OCI-LY7 (cell line): ENCODE data around the gene REV3L. TPM values are rescaled to one million over a fixed set of nuclear protein-coding genes. Genes with fewer than 3 reads are reported as not detected.
A peak's percentile ranks its signal among the peaks of the same experiment; 100 is the strongest.
"Not testable (repeated sequence)": the region's sequence is repeated elsewhere in the genome, so short reads cannot be mapped to it uniquely, and the experiment has no call there.

Experiments
- BruUV-seq: library from RNA; stranded (reverse); fragments of 400-500 nt; replicated peaks from 2 replicates; lab custom pipeline; 2021; lab: Mats Ljungman, UMichigan
- CTCF ChIA-PET: fragments of 300-600 bp; sonication (Branson Sonifier 250); formaldehyde crosslinking; loops from one replicate; lab custom pipeline; 2022; ENCODE audit warnings: antibody characterized with exemption; ENCODE audit not compliant: unreplicated experiment; lab: Charles Lee
- POLR2A ChIA-PET: fragments of 300-600 bp; sonication (Branson Sonifier 250); formaldehyde crosslinking; loops from one replicate; lab custom pipeline; 2022; ENCODE audit warnings: antibody characterized with exemption; lab: Charles Lee
- DNase-seq: peaks from one replicate; pipeline ENCODE4 v3.0.0-alpha.2; 2015; ENCODE audit warnings: low spot score
- H2AFZ ChIP-seq: fragments of 200-600 bp; sonication (generic), shearing (Covaris generic); 2 replicates; pipeline ENCODE4 v1.6.1; 2014; ENCODE audit warnings: mild to moderate bottlenecking, antibody characterized with exemption, low read length, moderate library complexity
- H3K27ac ChIP-seq: fragments of 200-600 bp; sonication (generic); 2 replicates; pipeline ENCODE4 v1.5.1; 2014; ENCODE audit warnings: mixed run types, low read depth, mild to moderate bottlenecking, moderate library complexity, low read length, inconsistent platforms; ENCODE audit not compliant: poor library complexity, severe bottlenecking
- H3K36me3 ChIP-seq: fragments of 200-600 bp; sonication (generic); 2 replicates; pipeline ENCODE4 v1.6.1; 2014; ENCODE audit warnings: mild to moderate bottlenecking, antibody characterized with exemption, low read length, moderate library complexity, mixed read lengths; ENCODE audit not compliant: insufficient read depth
- H3K4me1 ChIP-seq: fragments of 200-600 bp; sonication (generic); 2 replicates; pipeline ENCODE4 v1.5.1; 2014; ENCODE audit warnings: mild to moderate bottlenecking, low read length; ENCODE audit not compliant: insufficient read depth, poor library complexity, severe bottlenecking
- H3K4me2 ChIP-seq: fragments of 200-600 bp; sonication (generic); 2 replicates; pipeline ENCODE4 v1.6.1; 2014; ENCODE audit warnings: mild to moderate bottlenecking, low read length
- H3K4me3 ChIP-seq: fragments of 200-600 bp; sonication (generic); 2 replicates; pipeline ENCODE4 v1.5.1; 2014; ENCODE audit warnings: mild to moderate bottlenecking, low read depth, low read length; ENCODE audit not compliant: poor library complexity, severe bottlenecking
- H3K79me2 ChIP-seq: fragments of 200-600 bp; sonication (generic); 2 replicates; pipeline ENCODE4 v1.6.1; 2016; ENCODE audit warnings: low read depth, mild to moderate bottlenecking, low read length, moderate library complexity, mixed read lengths; ENCODE audit not compliant: insufficient read depth
- H3K9me2 ChIP-seq: fragments of 200-600 bp; sonication (generic); 2 replicates; pipeline ENCODE4 v1.6.1; 2016; ENCODE audit warnings: mild to moderate bottlenecking, low read length, mixed read lengths; ENCODE audit not compliant: insufficient read depth
- H3K9me3 ChIP-seq: fragments of 200-600 bp; sonication (generic); 2 replicates; pipeline ENCODE4 v1.6.1; 2014; ENCODE audit warnings: mild to moderate bottlenecking, mixed run types, low read length, mixed read lengths
- H4K20me1 ChIP-seq: fragments of 200-600 bp; sonication (generic); 2 replicates; pipeline ENCODE4 v1.6.1; 2014; ENCODE audit warnings: mild to moderate bottlenecking, antibody characterized with exemption, low read length, moderate library complexity, mixed read lengths; ENCODE audit not compliant: insufficient read depth
- CTCF ChIP-seq: fragments of 200-600 bp; sonication (generic); conservative IDR thresholded peaks from 2 replicates; pipeline ENCODE4 v1.5.1; 2014; ENCODE audit warnings: mild to moderate bottlenecking, antibody characterized with exemption, low read length, moderate library complexity, mixed read lengths
- EZH2phosphoT487 ChIP-seq: fragments of 200-600 bp; sonication (generic); IDR thresholded peaks from 2 replicates; pipeline ENCODE4 v1.6.1; 2018; ENCODE audit warnings: low read depth, borderline replicate concordance, mild to moderate bottlenecking, mixed run types, antibody characterized with exemption, low read length, moderate library complexity, mixed read lengths
- intact Hi-C: fragments of 100-400 bp; cut with micrococcal nuclease; formaldehyde crosslinking; loops from one replicate; pipeline ENCODE4 v1.10.0; 2022; ENCODE audit not compliant: unreplicated experiment
- total RNA-seq, 2 experiments: library from RNA; depleted of rRNA in 1 of 2; stranded (reverse); fragments of >200 nt in 1 of 2; shearing (Covaris generic) in 1 of 2; gene quantifications; 2 replicates each; pipeline ENCODE4 v1.2.3, GENCODE V29; 2014 to 2022

Gene REV3L
- total RNA-seq, 2 experiments from 2014 or later, result 24.8 to 33.4 TPM

- Histone ChIP-seq H3K4me1 (peaks cover 39% of the 10 kb centered on the region), H3K27ac (peak overlapping the region; percentile 51), H2AFZ (no peak overlapping the region), H3K4me2 (peak overlapping the region; percentile 70), H3K79me2 (peaks cover 98% of the 10 kb centered on the region), H4K20me1 (peaks cover 31% of the 10 kb centered on the region), H3K9me3 (no peaks in the 10 kb centered on the region), H3K9me2 (no peaks in the 10 kb centered on the region), H3K4me3 (peak overlapping the region; percentile 48), H3K36me3 (no peaks in the 10 kb centered on the region)
- TF ChIP-seq CTCF, result no peak
- TF ChIP-seq EZH2phosphoT487, result no peak
- POLR2A ChIA-PET, result interaction anchor here (1.0 to 2.0 kb wide), 7 partner anchors 14 to 220 kb away, joined by 3 to 21 read pairs (median 4); partner anchors contain the start of gene TRAF3IP2
- intact Hi-C loops, result loop anchor here (5.0 kb wide), 1 partner anchor 70 kb away; no protein-coding TSS in a partner anchor
- DNase-seq, result peak; percentile 79
- no TSS peak for BruUV-seq
- CTCF ChIA-PET, result interaction anchor here (2.0 kb wide), 1 partner anchor 218 kb away, joined by 28 read pairs; a partner anchor contains a TSS
These were observed 5.5 kb downstream of the REV3L start for GRCh38 chr6:111477481-111477938.

- CTCF ChIA-PET, POLR2A ChIA-PET, H3K36me3 ChIP-seq, H3K9me2 ChIP-seq, DNase-seq, H2AFZ ChIP-seq, H3K9me3 ChIP-seq, H3K4me3 ChIP-seq, H3K4me2 ChIP-seq, H3K27ac ChIP-seq, BruUV-seq: not testable (repeated sequence)
- intact Hi-C loops, result loop anchor here (5.0 kb wide), 1 partner anchor 69 kb away; no protein-coding TSS in a partner anchor
- H3K4me1 ChIP-seq, result peaks cover 39% of the 10 kb centered on the region
- peaks cover 100% of the 10 kb centered on the region for H3K79me2 ChIP-seq
- H4K20me1 ChIP-seq, result peaks cover 24% of the 10 kb centered on the region
These were observed 7.0 kb downstream of the REV3L start for GRCh38 chr6:111476061-111476460.

- no peak for DNase-seq
- Histone ChIP-seq H2AFZ (no peak overlapping the region), H3K4me2 (no peak overlapping the region), H4K20me1 (peaks cover 19% of the 10 kb centered on the region), H3K4me1 (peaks cover 29% of the 10 kb centered on the region), H3K27ac (no peak overlapping the region), H3K9me3 (no peaks in the 10 kb centered on the region), H3K9me2 (no peaks in the 10 kb centered on the region), H3K4me3 (no peak overlapping the region), H3K36me3 (peaks cover 10% of the 10 kb centered on the region; the same call in 1 of the 2 replicates), H3K79me2 (peaks cover 95% of the 10 kb centered on the region)
- CTCF ChIA-PET, result no interaction called here
- POLR2A ChIA-PET, result no interaction called here
- BruUV-seq, result no TSS peak
- intact Hi-C loops, result loop anchor here (5.0 kb wide), 1 partner anchor 67 kb away; no protein-coding TSS in a partner anchor
- TF ChIP-seq EZH2phosphoT487, result no peak
- TF ChIP-seq CTCF, result no peak
These were observed 8.2 kb downstream of the REV3L start for GRCh38 chr6:111474771-111475170.
